ENCODE data around the gene SLC66A2. TPM values are rescaled to one million over a fixed set of nuclear protein-coding genes. Genes with fewer than 3 reads are reported as not detected.

The SLC66A2 gene
- total RNA-seq, 1 donor from 2014 or later: 28.1 TPM

DNA sequence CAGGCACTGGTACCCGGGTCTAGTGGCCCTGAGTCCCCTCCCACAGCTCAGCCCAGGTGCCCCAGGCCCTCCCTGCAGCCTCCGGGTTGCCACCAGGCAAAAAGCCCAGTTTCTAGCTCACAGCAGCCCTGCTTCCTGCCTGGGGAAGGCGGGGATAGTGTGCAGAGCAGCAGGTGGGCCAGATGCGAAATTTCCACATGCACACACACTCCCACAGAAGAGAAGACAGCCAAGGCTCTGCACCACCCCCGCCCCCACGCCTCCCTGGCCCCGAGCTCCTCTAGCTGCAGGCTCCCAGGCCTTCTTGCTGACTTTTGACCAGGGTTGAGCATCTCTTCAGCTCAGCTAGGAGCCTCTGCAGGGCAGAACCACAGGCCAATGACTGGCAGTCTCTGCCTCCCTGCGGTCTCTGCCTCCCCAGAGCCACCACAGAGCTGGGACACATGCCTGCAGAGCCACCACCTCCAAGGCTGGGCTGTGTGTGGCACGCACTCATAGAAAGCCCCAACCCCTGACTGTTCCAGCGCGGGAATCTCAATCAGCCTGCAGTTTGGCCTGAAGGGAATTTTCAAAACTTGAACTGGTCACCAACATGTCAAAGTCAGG is 7.2 kb downstream of the SLC66A2 start:
- TF ChIP-seq, protein P1, sequence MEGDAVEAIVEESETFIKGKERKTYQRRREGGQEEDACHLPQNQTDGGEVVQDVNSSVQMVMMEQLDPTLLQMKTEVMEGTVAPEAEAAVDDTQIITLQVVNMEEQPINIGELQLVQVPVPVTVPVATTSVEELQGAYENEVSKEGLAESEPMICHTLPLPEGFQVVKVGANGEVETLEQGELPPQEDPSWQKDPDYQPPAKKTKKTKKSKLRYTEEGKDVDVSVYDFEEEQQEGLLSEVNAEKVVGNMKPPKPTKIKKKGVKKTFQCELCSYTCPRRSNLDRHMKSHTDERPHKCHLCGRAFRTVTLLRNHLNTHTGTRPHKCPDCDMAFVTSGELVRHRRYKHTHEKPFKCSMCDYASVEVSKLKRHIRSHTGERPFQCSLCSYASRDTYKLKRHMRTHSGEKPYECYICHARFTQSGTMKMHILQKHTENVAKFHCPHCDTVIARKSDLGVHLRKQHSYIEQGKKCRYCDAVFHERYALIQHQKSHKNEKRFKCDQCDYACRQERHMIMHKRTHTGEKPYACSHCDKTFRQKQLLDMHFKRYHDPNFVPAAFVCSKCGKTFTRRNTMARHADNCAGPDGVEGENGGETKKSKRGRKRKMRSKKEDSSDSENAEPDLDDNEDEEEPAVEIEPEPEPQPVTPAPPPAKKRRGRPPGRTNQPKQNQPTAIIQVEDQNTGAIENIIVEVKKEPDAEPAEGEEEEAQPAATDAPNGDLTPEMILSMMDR (conservative IDR thresholded peaks at IDR 0.05; ENCODE audit: low read depth, low read length): no peak
- no peak for DNase-seq (ENCODE audit: low read depth)

DNA sequence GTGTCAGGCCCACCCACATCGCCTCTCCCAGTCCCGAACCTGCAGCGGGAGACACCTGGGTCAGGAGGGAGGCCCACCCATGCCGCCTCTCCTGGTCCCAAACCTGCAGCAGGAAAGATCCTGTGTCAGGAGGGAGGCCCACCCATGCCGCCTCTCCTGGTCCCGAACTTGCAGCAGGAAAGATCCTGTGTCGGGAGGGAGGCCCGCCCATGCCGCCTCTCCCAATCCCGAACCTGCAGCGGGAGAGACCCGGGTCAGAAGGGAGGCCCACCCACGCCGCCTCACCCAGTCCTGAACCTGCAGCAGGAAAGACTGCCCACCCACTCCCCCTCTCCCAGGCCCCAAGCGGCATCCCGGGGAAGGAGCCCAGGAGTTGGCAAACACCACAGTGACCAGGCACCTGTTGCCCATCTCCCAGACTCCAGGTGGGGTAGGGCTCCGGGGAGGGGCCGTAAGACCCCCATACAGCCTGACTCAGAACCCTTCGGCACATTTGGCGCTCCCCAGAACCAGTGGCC is 7.8 kb downstream of the SLC66A2 start:
- TF ChIP-seq, protein P1 (conservative IDR thresholded peaks at IDR 0.05; ENCODE audit: low read depth, low read length): no peak
- no peak overlapping the region for H3K4me3 ChIP-seq (ENCODE audit: low read depth, low read length)
- no peak for DNase-seq (ENCODE audit: low read depth)

More for the DNA sequence above, 7.2 kb downstream of the SLC66A2 start:
- H3K4me3 ChIP-seq (ENCODE audit: low read depth, low read length): no peak overlapping the region

DNA sequence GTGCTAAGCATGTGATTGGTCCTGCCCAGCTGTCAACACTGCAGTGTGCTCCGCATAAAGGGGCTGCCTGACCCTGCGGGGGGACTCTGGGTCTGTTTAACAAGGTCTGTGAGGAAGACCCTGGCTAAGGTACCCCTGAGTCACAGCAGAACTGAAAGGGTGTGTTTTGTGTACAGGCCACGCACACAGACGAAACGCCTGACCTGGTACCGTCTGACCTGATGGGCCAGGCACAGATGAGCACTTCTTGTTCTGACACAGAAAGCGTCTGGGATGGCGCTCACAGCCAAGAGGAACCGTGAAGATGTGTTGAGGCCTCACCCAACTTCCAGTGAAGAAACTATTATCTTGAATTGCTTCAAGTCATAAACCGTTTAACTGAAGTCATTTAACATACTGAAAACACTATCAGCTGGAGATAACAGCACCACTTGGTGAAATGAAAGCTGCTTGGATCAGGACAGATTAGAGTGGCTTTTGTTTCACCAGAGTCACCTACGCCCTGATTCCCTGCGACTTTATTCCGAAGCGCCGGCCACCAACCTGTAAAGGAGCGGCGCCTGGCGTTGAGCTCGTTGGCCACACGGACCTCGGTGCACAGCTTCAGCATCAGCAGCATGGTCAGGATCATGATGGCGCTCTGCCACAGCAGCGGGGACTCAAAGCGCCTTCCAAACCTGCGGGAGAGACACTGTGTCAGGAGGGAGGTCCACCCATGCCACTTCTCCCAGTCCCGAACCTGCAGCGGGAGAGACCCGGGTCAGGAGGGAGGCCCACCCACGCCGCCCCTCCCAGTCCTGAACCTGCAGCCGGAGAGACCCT is 8.5 kb downstream of the SLC66A2 start:
- no peak for DNase-seq (ENCODE audit: low read depth)
- TF ChIP-seq, protein P1 (conservative IDR thresholded peaks at IDR 0.05; ENCODE audit: low read depth, low read length): no peak
- no peak overlapping the region for H3K4me3 ChIP-seq (ENCODE audit: low read depth, low read length)

DNA sequence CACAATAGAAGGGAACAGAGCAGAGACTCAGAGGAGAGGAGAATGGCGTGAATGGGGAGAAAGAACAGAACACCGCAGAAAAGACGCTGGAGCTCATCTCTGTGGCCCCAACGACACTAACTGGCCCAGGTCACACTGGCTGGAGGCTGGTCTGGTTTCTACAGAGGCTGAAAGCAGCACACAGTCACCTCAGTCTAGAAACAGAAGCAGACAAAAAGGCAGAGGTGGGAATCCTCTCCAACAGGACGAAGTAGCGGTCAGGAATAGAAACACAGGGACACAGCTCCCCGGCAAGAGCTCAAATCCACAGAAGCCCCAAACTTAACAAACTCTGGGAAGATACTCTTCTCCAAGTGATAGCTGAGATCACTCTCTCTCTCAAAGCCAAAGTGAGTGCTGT is 9.2 kb downstream of the SLC66A2 start:
- H3K4me3 ChIP-seq (ENCODE audit: low read depth, low read length): no peak overlapping the region
- DNase-seq (ENCODE audit: low read depth): no peak
- TF ChIP-seq, protein P1 (conservative IDR thresholded peaks at IDR 0.05; ENCODE audit: low read depth, low read length): no peak

DNA sequence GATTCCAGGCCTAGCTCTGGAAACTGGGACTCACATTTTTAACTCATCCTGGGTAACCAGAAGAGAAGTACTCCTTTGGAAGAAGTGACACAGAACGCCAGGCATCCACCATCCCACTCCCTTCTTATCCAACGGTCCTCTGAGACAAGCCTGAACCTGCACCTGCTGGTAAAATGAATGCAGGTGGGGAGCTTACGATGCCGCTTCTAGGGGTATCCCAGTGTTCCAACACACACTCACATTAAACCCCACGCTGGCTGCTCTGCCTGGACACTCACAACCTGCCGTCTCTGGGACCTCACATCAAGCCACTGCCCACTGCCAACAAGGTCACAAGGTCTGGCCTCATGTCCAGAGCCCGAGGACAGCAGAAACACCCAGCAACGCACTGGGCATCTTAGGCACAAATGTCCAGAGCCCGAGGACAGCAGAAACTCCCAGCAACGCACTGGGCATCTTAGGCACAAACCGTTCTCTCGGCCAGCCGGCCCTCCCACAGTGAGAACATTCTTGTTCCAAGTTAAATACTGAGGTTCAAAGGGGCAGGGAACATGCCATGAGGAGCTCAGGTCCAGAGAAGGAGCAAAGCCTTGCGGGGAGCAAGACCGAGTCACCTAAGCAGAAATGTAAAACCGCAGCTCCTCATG is 9.9 kb downstream of the SLC66A2 start:
- TF ChIP-seq, protein P1 (conservative IDR thresholded peaks at IDR 0.05; ENCODE audit: low read depth, low read length): no peak
- no peak for DNase-seq (ENCODE audit: low read depth)
- no peak overlapping the region for H3K4me3 ChIP-seq (ENCODE audit: low read depth, low read length)

DNA sequence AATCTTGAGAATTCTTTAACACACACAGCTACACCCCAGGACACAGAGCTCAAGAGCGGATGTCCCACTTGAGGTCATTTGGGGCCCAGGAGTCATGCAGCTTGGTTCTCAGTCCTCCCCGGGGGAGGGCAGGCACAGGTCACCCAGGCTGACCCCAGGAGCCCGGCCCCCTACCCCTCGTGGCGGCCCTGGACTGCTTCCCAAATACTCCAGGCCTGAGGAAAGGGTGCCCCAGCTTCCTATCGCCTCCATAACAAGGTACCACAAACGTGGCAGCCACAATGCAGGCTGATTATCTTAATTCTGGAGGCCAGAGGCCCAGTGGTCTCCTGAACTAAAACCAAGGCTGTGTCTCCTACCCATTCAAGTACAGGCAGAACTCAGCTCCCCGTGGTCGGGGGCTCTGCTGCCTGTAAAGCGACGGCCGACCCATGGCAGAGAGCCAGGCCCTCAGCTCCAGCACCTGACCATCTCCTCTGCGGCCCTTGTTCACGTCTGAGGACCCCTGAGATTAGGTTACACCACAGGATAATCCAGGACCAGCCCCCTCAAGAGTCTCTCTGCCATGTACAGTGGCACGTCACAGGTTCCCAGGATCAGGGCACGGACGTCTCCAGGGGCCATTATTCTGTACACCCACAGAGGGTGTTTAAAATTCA is 10.5 kb downstream of the SLC66A2 start:
- TF ChIP-seq, protein P1 (conservative IDR thresholded peaks at IDR 0.05; ENCODE audit: low read depth, low read length): no peak
- DNase-seq (ENCODE audit: low read depth): no peak
- no peak overlapping the region for H3K4me3 ChIP-seq (ENCODE audit: low read depth, low read length)

Measured in epithelial cell of proximal tubule (primary cell).